Stimulated activated CD4-positive, alpha-beta T cell treated with anti-CD3 and anti-CD28 coated beads, Interleukin-1b, Interleukin-23, amount 100 ng/mL, for 24 hours (primary cell): ENCODE measurements around the gene ADIRF.
"Not testable (repeated sequence)": the region's sequence is repeated elsewhere in the genome, so short reads cannot be mapped to it uniquely, and the experiment has no call there.

Source experiments
- DNase-seq, 4 experiments: peaks; one replicate each; pipeline ENCODE4 v3.0.0-alpha.2; 2020; ENCODE audit warnings: low read depth in 4 of 4, low spot score in 1 of 4

Gene ADIRF

GRCh38 chr10:86968271-86968993 lies at the start of gene ADIRF:
Gene ADIRF (plus strand): TSS chr10:86968482. CDS start chr10:86968545, 63 bp downstream.
- DNase-seq = no peak

- DNase-seq = no peak
These were observed 45.7 kb upstream of the ADIRF start for GRCh38 chr10:86922553-86922961.

- DNase-seq = no peak
These were observed 38.6 kb upstream of the ADIRF start for GRCh38 chr10:86929468-86930380.

GRCh38 chr10:86931872-86932271 lies 36.4 kb upstream of the ADIRF start:
- no peak for DNase-seq

- DNase-seq = no peak
These were observed 35.6 kb upstream of the ADIRF start for GRCh38 chr10:86932674-86933073.

- not testable (repeated sequence) for DNase-seq
These were observed 34.0 kb upstream of the ADIRF start for GRCh38 chr10:86934162-86934711.

GRCh38 chr10:86936661-86937501 lies 31.4 kb upstream of the ADIRF start:
- no peak for DNase-seq

- DNase-seq = no peak
These were observed 30.7 kb upstream of the ADIRF start for GRCh38 chr10:86937502-86938154.

GRCh38 chr10:86938260-86938659 lies 30.0 kb upstream of the ADIRF start:
- no peak for DNase-seq

GRCh38 chr10:86940076-86940475 lies 28.2 kb upstream of the ADIRF start:
- not testable (repeated sequence) for DNase-seq

GRCh38 chr10:86940677-86941076 lies 27.6 kb upstream of the ADIRF start:
- no peak for DNase-seq

- no peak for DNase-seq
These were observed 26.9 kb upstream of the ADIRF start for GRCh38 chr10:86941426-86941825.

- no peak for DNase-seq
These were observed 26.3 kb upstream of the ADIRF start for GRCh38 chr10:86941991-86942421.

GRCh38 chr10:86942441-86943315 lies 25.6 kb upstream of the ADIRF start:
- DNase-seq = no peak

- no peak for DNase-seq
These were observed 24.8 kb upstream of the ADIRF start for GRCh38 chr10:86943316-86944030.

GRCh38 chr10:86944031-86944419 lies 24.3 kb upstream of the ADIRF start:
- DNase-seq = no peak

- DNase-seq = no peak
These were observed 23.8 kb upstream of the ADIRF start for GRCh38 chr10:86944471-86944870.

GRCh38 chr10:86944907-86945306 lies 23.4 kb upstream of the ADIRF start:
- DNase-seq = no peak
